Endodermal cell (in vitro differentiated cells): ENCODE measurements around the gene MAP7. TPM values are rescaled to one million over a fixed set of nuclear protein-coding genes. Genes with fewer than 3 reads are reported as not detected.
"Not testable (repeated sequence)": the region's sequence is repeated elsewhere in the genome, so short reads cannot be mapped to it uniquely, and the experiment has no call there.

Experiments used
- DNase-seq: peaks from one replicate; pipeline ENCODE4 v3.0.0-alpha.2; 2017
- H3K27ac ChIP-seq: 2 replicates; pipeline ENCODE4 v1.5.1; 2013; ENCODE audit warnings: mild to moderate bottlenecking, low read depth, low read length, moderate library complexity
- H3K27me3 ChIP-seq: 2 replicates; pipeline ENCODE4 v1.6.1; 2013; ENCODE audit warnings: mild to moderate bottlenecking, low read length, moderate library complexity; ENCODE audit not compliant: insufficient read depth, control insufficient read depth, poor library complexity, severe bottlenecking
- H3K36me3 ChIP-seq: 2 replicates; pipeline ENCODE4 v1.7.0; 2013; ENCODE audit warnings: mild to moderate bottlenecking, low read length, moderate library complexity; ENCODE audit not compliant: control insufficient read depth, insufficient read depth
- H3K4me1 ChIP-seq: one replicate; pipeline ENCODE4 v1.7.0; 2013; ENCODE audit warnings: low read length; ENCODE audit not compliant: control insufficient read depth, insufficient read depth
- H3K4me3 ChIP-seq: 2 replicates; pipeline ENCODE4 v1.5.1; 2013; ENCODE audit warnings: mild to moderate bottlenecking, low read length, moderate library complexity
- H3K9ac ChIP-seq: 2 replicates; pipeline ENCODE4 v1.6.1; 2013; ENCODE audit warnings: mild to moderate bottlenecking, low read length, moderate library complexity; ENCODE audit not compliant: poor library complexity, severe bottlenecking; ENCODE audit errors: extremely low read depth
- H3K9me3 ChIP-seq: 2 replicates; pipeline ENCODE4 v1.6.1; 2013; ENCODE audit warnings: mild to moderate bottlenecking, low read length, moderate library complexity; ENCODE audit not compliant: control insufficient read depth
- H3K27ac Mint-ChIP-seq: 2 replicates; pipeline ENCODE4 v1.8.0; 2020; ENCODE audit warnings: mixed read lengths
- H3K27me3 Mint-ChIP-seq: 2 replicates; pipeline ENCODE4 v1.8.0; 2021; ENCODE audit warnings: mild to moderate bottlenecking, mixed read lengths; ENCODE audit not compliant: insufficient read depth
- H3K36me3 Mint-ChIP-seq: 2 replicates; pipeline ENCODE4 v1.8.0; 2020; ENCODE audit warnings: low read depth, mixed read lengths
- H3K4me1 Mint-ChIP-seq: 2 replicates; pipeline ENCODE4 v1.8.0; 2020; ENCODE audit warnings: mixed read lengths
- H3K4me3 Mint-ChIP-seq: 2 replicates; pipeline ENCODE4 v1.8.0; 2020; ENCODE audit warnings: mild to moderate bottlenecking, moderate library complexity, mixed read lengths
- H3K9me3 Mint-ChIP-seq: 2 replicates; pipeline ENCODE4 v1.8.0; 2020; ENCODE audit warnings: mild to moderate bottlenecking, mixed read lengths
- CTCF ChIP-seq: fragments of 200-600 bp; sonication (generic); conservative IDR thresholded peaks from 2 replicates; pipeline ENCODE4 v1.5.0; 2021; ENCODE audit warnings: antibody characterized with exemption, mild to moderate bottlenecking
- WGBS, 2 experiments: methylation state at CpG; one replicate each; pipeline versions ENCODE4 v1.1.5 to v1.1.7; 2013; ENCODE audit warnings: missing lambda C conversion rate in 2 of 2, mixed read lengths in 1 of 2; ENCODE audit not compliant: insufficient coverage in 1 of 2, insufficient read length in 1 of 2; 5-methylcytosine and 5-hydroxymethylcytosine counted together
- total RNA-seq, 2 donors: library from RNA; stranded (reverse); fragmentation: NEBNext Ultra II Directional in 1 of 2; extraction: Animal tissue kit (Norgen Biotek cat#: 25700) in 1 of 2; gene quantifications; 2 replicates in 1 of 2; 3 replicates in 1 of 2; pipeline ENCODE4 v1.2.1, GENCODE V29; 2021

MAP7 gene
- total RNA-seq, 2 donors from 2014 or later: 42.4 to 48.7 TPM

- H3K27ac Mint-ChIP-seq: no peak overlapping the region
- no peaks in the 10 kb centered on the region for H3K9me3 ChIP-seq
- no peak overlapping the region for H3K9ac ChIP-seq
- no peaks in the 10 kb centered on the region for H3K27me3 Mint-ChIP-seq
- H3K36me3 Mint-ChIP-seq: peaks cover 13% of the 10 kb centered on the region
- H3K4me1 Mint-ChIP-seq: no peaks in the 10 kb centered on the region
- TF ChIP-seq CTCF: no peak
- WGBS, 2 experiments: 90 to 94% methylated on average over 3 of the region's 3 CpGs
- no peaks in the 10 kb centered on the region for H3K4me1 ChIP-seq
- DNase-seq: no peak
- no peak overlapping the region for H3K4me3 Mint-ChIP-seq
- no peak overlapping the region for H3K4me3 ChIP-seq
- no peaks in the 10 kb centered on the region for H3K36me3 ChIP-seq
- H3K9me3 Mint-ChIP-seq: peaks cover 17% of the 10 kb centered on the region
- H3K27me3 ChIP-seq: no peaks in the 10 kb centered on the region
- no peak overlapping the region for H3K27ac ChIP-seq
Measured at GRCh38 chr6:136483906-136484305, 66.3 kb downstream of the MAP7 start.

- not testable (repeated sequence) for H3K9me3 ChIP-seq, H3K9ac ChIP-seq, H3K4me3 Mint-ChIP-seq, H3K36me3 ChIP-seq, DNase-seq, H3K27ac Mint-ChIP-seq, H3K4me1 Mint-ChIP-seq, H3K27ac ChIP-seq, H3K27me3 Mint-ChIP-seq, H3K4me3 ChIP-seq, H3K27me3 ChIP-seq, H3K4me1 ChIP-seq
- Mint-ChIP-seq H3K36me3 (peaks cover 13% of the 10 kb centered on the region), H3K9me3 (peaks cover 19% of the 10 kb centered on the region)
- 97 to 100% methylated on average over 1 to 2 of the region's 2 CpGs for WGBS, 2 experiments
Measured at GRCh38 chr6:136483005-136483404, 67.2 kb downstream of the MAP7 start.

GRCh38 chr6:136477548-136477947 lies 72.7 kb downstream of the MAP7 start:
- no peak for TF ChIP-seq CTCF
- no peak for DNase-seq
- Mint-ChIP-seq H3K27me3 (no peaks in the 10 kb centered on the region), H3K4me3 (no peak overlapping the region), H3K9me3 (peaks cover 14% of the 10 kb centered on the region), H3K36me3 (peaks cover 7% of the 10 kb centered on the region), H3K4me1 (no peaks in the 10 kb centered on the region), H3K27ac (no peak overlapping the region)
- no peak overlapping the region for H3K27ac ChIP-seq
- no peaks in the 10 kb centered on the region for H3K36me3 ChIP-seq
- H3K27me3 ChIP-seq: no peaks in the 10 kb centered on the region
- H3K9ac ChIP-seq: no peak overlapping the region
- H3K4me3 ChIP-seq: no peak overlapping the region
- H3K4me1 ChIP-seq: no peaks in the 10 kb centered on the region
- H3K9me3 ChIP-seq: no peaks in the 10 kb centered on the region

- Histone ChIP-seq H3K9me3 (no peaks in the 10 kb centered on the region), H3K27ac (no peak overlapping the region), H3K4me1 (no peaks in the 10 kb centered on the region), H3K36me3 (no peaks in the 10 kb centered on the region), H3K27me3 (no peaks in the 10 kb centered on the region), H3K9ac (no peak overlapping the region), H3K4me3 (no peak overlapping the region)
- peaks cover 3% of the 10 kb centered on the region for H3K4me1 Mint-ChIP-seq
- H3K27ac Mint-ChIP-seq: no peak overlapping the region
- 89 to 92% methylated on average over 4 of the region's 4 CpGs for whole genome bisulfite sequencing, 2 experiments
- no peak for DNase-seq
- H3K36me3 Mint-ChIP-seq: peaks cover 7% of the 10 kb centered on the region
- H3K9me3 Mint-ChIP-seq: peaks cover 13% of the 10 kb centered on the region
- H3K27me3 Mint-ChIP-seq: no peaks in the 10 kb centered on the region
- H3K4me3 Mint-ChIP-seq: no peak overlapping the region
- no peak for TF ChIP-seq CTCF
Measured at GRCh38 chr6:136475686-136476085, 74.5 kb downstream of the MAP7 start.
